Fibroblast of villous mesenchyme (primary cell): ENCODE data around the gene ZNF862. TPM values are rescaled to one million over a fixed set of nuclear protein-coding genes. Genes with fewer than 3 reads are reported as not detected.
A peak's percentile ranks its signal among the peaks of the same experiment; 100 is the strongest.

Experiments used
- DNase-seq: peaks from one replicate; pipeline ENCODE4 v3.0.0-alpha.2; 2010; ENCODE audit warnings: low read depth
- H3K4me3 ChIP-seq: 2 replicates; pipeline ENCODE4 v1.5.1; 2011; ENCODE audit warnings: low read depth, mild to moderate bottlenecking, low read length
- CTCF ChIP-seq: IDR thresholded peaks from 2 replicates; pipeline ENCODE4 v1.5.1; 2012; ENCODE audit warnings: low read depth, mild to moderate bottlenecking, low read length; ENCODE audit not compliant: insufficient read depth
- total RNA-seq: library from RNA; depleted of rRNA; stranded (reverse); fragments of >200 nt; gene quantifications from 2 replicates; pipeline ENCODE4 v1.2.3, GENCODE V29; 2012

The ZNF862 gene
- total RNA-seq, 1 donor, result 8.2 TPM

GRCh38 chr7:149872419-149873073 is 34.4 kb downstream of the ZNF862 start:
- DNase-seq, result peak; percentile 86
- H3K4me3 ChIP-seq, result peak overlapping the region; percentile 77
- peak; percentile 23 for TF ChIP-seq CTCF

GRCh38 chr7:149873074-149873969 is 35.1 kb downstream of the ZNF862 start, which contains the start of gene ATP6V0E2:
Gene ATP6V0E2, plus strand, starts transcription at chr7:149873969. Its CDS starts 97 bp downstream, at chr7:149874066.
- DNase-seq, result peak; percentile 90
- TF ChIP-seq CTCF, result no peak
- peak within 1 kb of the TSS; percentile 77 for H3K4me3 ChIP-seq

GRCh38 chr7:149873970-149874643 is 35.9 kb downstream of the ZNF862 start:
- no peak for TF ChIP-seq CTCF
- DNase-seq, result no peak
- H3K4me3 ChIP-seq, result peak overlapping the region; percentile 77

- TF ChIP-seq CTCF, result no peak
- no peak for DNase-seq
- H3K4me3 ChIP-seq, result no peak overlapping the region
Observed at GRCh38 chr7:149874644-149875028, 36.5 kb downstream of the ZNF862 start.

- no peak for DNase-seq
- no peak for TF ChIP-seq CTCF
- H3K4me3 ChIP-seq, result no peak overlapping the region
Observed at GRCh38 chr7:149875396-149875795, 37.2 kb downstream of the ZNF862 start.

GRCh38 chr7:149877890-149878522 is 39.8 kb downstream of the ZNF862 start:
- TF ChIP-seq CTCF, result no peak
- DNase-seq, result no peak
- H3K4me3 ChIP-seq, result no peak overlapping the region
